ENCODE results near the gene LRRIQ4. TPM values are rescaled to one million over a fixed set of nuclear protein-coding genes. Genes with fewer than 3 reads are reported as not detected.

The LRRIQ4 gene
- total RNA-seq, 1 experiment from 2014 or later: not detected

DNA sequence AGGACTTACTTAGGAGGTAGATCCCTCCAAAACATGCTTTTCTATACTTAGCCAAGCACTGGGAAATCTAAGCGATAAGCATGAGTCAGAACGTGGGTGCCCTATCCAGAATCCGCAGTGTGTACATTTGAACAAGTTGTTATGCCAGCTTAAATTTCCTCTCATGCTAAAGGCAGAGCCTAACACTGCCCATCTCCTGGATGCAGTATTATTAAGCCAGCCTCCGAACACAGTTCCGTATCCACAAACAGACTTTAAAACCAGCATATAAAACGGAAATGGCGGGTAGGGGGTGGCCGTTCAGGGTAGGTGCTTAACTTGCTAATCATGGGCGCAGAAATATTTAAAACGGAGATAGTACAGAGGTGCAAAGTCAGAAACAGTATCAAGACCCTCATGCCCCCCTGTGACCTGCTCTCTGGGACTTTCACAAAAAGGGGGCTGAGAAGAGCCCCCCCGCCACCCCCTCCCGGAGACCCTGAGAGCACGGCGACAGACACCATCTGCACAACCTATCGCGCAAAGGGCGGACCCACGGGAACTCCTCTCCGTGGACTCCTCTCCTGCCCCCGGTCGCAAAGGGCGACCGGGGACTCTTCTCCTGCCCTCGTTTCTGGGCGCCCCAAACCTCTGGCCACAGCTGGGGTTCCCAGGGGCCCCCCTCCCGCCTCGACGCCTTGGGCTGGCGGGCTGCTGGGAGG lies 889 bp upstream of the LRRIQ4 start:
- H3K9me3 ChIP-seq (ENCODE audit: control insufficient read depth, insufficient read depth, low read depth, low read length): no peaks in the 10 kb centered on the region
- H3K4me1 ChIP-seq (ENCODE audit: control insufficient read depth, insufficient read depth, low read length): peaks cover 17% of the 10 kb centered on the region; the same call in 1 of the 2 replicates
- DNase-seq (ENCODE audit: low read depth, low spot score) (no peak), ATAC-seq (peak; percentile 48)
- in situ Hi-C loops (cut with HindIII; ENCODE audit: low pct_unique_long_range_greater_than_20kb, low sequenced_read_pairs) (no loop called here), intact Hi-C loops (cut with micrococcal nuclease; ENCODE audit: unreplicated experiment) (no loop called here)
- H3K27me3 ChIP-seq (ENCODE audit: control insufficient read depth, insufficient read depth, low read length): no peaks in the 10 kb centered on the region
- ChIA-PET POLR2A (no interaction called here), CTCF (no interaction called here)
- TF ChIP-seq, protein P1, sequence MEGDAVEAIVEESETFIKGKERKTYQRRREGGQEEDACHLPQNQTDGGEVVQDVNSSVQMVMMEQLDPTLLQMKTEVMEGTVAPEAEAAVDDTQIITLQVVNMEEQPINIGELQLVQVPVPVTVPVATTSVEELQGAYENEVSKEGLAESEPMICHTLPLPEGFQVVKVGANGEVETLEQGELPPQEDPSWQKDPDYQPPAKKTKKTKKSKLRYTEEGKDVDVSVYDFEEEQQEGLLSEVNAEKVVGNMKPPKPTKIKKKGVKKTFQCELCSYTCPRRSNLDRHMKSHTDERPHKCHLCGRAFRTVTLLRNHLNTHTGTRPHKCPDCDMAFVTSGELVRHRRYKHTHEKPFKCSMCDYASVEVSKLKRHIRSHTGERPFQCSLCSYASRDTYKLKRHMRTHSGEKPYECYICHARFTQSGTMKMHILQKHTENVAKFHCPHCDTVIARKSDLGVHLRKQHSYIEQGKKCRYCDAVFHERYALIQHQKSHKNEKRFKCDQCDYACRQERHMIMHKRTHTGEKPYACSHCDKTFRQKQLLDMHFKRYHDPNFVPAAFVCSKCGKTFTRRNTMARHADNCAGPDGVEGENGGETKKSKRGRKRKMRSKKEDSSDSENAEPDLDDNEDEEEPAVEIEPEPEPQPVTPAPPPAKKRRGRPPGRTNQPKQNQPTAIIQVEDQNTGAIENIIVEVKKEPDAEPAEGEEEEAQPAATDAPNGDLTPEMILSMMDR (IDR thresholded peaks at IDR 0.05): no peak
- TF ChIP-seq SIN3A (IDR thresholded peaks at IDR 0.05; ENCODE audit: borderline replicate concordance, insufficient read depth, low read depth, low read length): no peak
- BruUV-seq (replicated peaks): no TSS peak
- H3K4me3 ChIP-seq (ENCODE audit: low read depth in 2 of 2, low read length in 2 of 2): peak overlapping the region; percentile 39 to 60
- H3K27ac ChIP-seq (ENCODE audit: low read length): peak overlapping the region; percentile 63; the same call in 1 of the 2 replicates
- no peaks in the 10 kb centered on the region for H3K36me3 ChIP-seq (ENCODE audit: control insufficient read depth, insufficient read depth, low read length)

DNA sequence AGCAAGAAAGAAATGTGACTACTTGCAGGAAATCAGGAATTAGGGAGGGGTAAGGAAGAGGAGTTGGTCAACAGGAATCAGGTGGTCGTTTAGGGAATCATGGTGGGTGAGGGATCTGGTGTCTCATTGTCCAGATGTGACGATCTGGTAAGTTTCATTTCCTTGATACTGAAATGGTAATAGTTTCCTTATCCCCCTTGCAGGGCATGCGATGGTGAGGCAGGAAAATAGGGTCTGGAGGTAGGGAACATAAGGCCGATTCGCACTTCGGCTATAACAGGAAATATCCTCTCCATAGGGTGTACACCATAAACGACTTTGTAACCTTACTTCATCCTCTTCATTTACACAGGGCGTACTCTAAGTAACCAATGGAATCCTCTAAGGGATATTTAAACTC lies 608 bp downstream of the LRRIQ4 start:
- POLR2A ChIA-PET: no interaction called here
- BruUV-seq (replicated peaks): no TSS peak

DNA sequence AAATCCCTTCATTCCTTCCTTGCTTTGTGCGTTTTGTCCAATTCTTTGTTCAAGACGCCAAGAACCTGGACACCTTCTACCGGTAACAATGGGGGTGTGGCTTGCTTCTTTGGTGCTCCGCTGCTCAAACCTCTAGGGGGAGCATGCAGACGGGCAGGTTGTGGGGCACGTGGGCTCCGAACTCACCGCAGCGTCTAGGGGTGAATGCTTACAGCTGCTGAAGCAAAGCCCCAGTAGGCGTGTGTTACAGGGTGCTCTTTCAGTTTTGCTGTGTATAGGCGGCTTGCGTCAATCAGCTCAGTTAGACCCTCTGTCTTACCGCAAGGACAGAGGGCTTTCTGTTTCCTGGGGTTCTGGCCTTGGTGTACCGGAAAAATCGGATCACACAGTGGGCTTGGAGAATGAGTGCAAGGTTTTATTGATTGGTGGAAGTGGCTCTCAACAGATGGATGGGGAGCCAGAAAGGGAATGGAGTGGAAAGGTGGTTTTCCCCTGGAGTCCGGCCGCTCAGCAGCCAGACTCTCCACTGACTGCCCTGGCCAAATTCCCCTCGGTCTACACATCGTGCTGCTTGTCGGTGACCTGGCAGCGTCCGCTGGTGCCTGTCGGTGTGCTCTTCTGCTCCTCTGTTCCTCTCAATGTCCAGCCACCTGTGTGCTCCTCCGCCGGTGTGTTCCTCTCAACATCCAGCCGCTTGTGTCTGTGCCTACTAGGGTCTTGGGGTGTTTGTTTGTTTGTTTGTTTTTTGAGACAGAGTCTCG lies 1.3 kb downstream of the LRRIQ4 start:
- ATAC-seq: peak; percentile 54
- Histone ChIP-seq H3K9me3 (ENCODE audit: control insufficient read depth, insufficient read depth, low read depth, low read length) (no peaks in the 10 kb centered on the region), H3K4me1 (ENCODE audit: control insufficient read depth, insufficient read depth, low read length) (peaks cover 17% of the 10 kb centered on the region; the same call in 1 of the 2 replicates), H3K27me3 (ENCODE audit: control insufficient read depth, insufficient read depth, low read length) (peaks cover 6% of the 10 kb centered on the region; the same call in 1 of the 2 replicates), H3K36me3 (ENCODE audit: control insufficient read depth, insufficient read depth, low read length) (no peaks in the 10 kb centered on the region), H3K4me3 (ENCODE audit: low read depth in 2 of 2, low read length in 2 of 2) (peak overlapping the region; percentile 39 to 60), H3K27ac (ENCODE audit: low read length) (no peak overlapping the region; the same call in 1 of the 2 replicates)
- in situ Hi-C loops (cut with HindIII; ENCODE audit: low pct_unique_long_range_greater_than_20kb, low sequenced_read_pairs): no loop called here
- ChIA-PET POLR2A (no interaction called here), CTCF (no interaction called here)
- intact Hi-C loops (cut with micrococcal nuclease; ENCODE audit: unreplicated experiment): no loop called here
- DNase-seq (ENCODE audit: low read depth, low spot score): no peak
- BruUV-seq (replicated peaks): no TSS peak
- TF ChIP-seq, protein P2, sequence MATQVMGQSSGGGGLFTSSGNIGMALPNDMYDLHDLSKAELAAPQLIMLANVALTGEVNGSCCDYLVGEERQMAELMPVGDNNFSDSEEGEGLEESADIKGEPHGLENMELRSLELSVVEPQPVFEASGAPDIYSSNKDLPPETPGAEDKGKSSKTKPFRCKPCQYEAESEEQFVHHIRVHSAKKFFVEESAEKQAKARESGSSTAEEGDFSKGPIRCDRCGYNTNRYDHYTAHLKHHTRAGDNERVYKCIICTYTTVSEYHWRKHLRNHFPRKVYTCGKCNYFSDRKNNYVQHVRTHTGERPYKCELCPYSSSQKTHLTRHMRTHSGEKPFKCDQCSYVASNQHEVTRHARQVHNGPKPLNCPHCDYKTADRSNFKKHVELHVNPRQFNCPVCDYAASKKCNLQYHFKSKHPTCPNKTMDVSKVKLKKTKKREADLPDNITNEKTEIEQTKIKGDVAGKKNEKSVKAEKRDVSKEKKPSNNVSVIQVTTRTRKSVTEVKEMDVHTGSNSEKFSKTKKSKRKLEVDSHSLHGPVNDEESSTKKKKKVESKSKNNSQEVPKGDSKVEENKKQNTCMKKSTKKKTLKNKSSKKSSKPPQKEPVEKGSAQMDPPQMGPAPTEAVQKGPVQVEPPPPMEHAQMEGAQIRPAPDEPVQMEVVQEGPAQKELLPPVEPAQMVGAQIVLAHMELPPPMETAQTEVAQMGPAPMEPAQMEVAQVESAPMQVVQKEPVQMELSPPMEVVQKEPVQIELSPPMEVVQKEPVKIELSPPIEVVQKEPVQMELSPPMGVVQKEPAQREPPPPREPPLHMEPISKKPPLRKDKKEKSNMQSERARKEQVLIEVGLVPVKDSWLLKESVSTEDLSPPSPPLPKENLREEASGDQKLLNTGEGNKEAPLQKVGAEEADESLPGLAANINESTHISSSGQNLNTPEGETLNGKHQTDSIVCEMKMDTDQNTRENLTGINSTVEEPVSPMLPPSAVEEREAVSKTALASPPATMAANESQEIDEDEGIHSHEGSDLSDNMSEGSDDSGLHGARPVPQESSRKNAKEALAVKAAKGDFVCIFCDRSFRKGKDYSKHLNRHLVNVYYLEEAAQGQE (IDR thresholded peaks at IDR 0.05; ENCODE audit: insufficient read depth in 1 of 2, low read depth in 2 of 2, low read length in 1 of 2): no peak
- TF ChIP-seq POLR2AphosphoS5 (IDR thresholded peaks at IDR 0.05; ENCODE audit: low read depth, low read length) (no peak), SIN3A (IDR thresholded peaks at IDR 0.05; ENCODE audit: borderline replicate concordance, insufficient read depth, low read depth, low read length) (no peak), TCF7L2 (IDR thresholded peaks at IDR 0.05; ENCODE audit: low read depth, low read length) (no peak)
- TF ChIP-seq, protein P1 (IDR thresholded peaks at IDR 0.05): peak; percentile 79

More for the DNA sequence above, 608 bp downstream of the LRRIQ4 start:
- no peaks in the 10 kb centered on the region; the same call in 1 of the 2 replicates for H3K27me3 ChIP-seq (ENCODE audit: control insufficient read depth, insufficient read depth, low read length)
- ATAC-seq (no peak), DNase-seq (ENCODE audit: low read depth, low spot score) (no peak)
- H3K4me1 ChIP-seq (ENCODE audit: control insufficient read depth, insufficient read depth, low read length): peaks cover 17% of the 10 kb centered on the region; the same call in 1 of the 2 replicates
- CTCF ChIA-PET: no interaction called here
- H3K27ac ChIP-seq (ENCODE audit: low read length): peak overlapping the region; percentile 29
- no peaks in the 10 kb centered on the region for H3K36me3 ChIP-seq (ENCODE audit: control insufficient read depth, insufficient read depth, low read length)
- no peak for TF ChIP-seq TCF7L2 (IDR thresholded peaks at IDR 0.05; ENCODE audit: low read depth, low read length)
- no peak for TF ChIP-seq POLR2AphosphoS5 (IDR thresholded peaks at IDR 0.05; ENCODE audit: low read depth, low read length)
- no peaks in the 10 kb centered on the region for H3K9me3 ChIP-seq (ENCODE audit: control insufficient read depth, insufficient read depth, low read depth, low read length)
- in situ Hi-C loops (cut with HindIII; ENCODE audit: low pct_unique_long_range_greater_than_20kb, low sequenced_read_pairs): no loop called here
- intact Hi-C loops (cut with micrococcal nuclease; ENCODE audit: unreplicated experiment): no loop called here
- peak overlapping the region; percentile 39 to 60 for H3K4me3 ChIP-seq (ENCODE audit: low read depth in 2 of 2, low read length in 2 of 2)
